Esophagus (tissue), 2 donors: ENCODE data around the gene PDE7B. TPM values are rescaled to one million over a fixed set of nuclear protein-coding genes. Genes with fewer than 3 reads are reported as not detected.
"Not testable (repeated sequence)": the region's sequence is repeated elsewhere in the genome, so short reads cannot be mapped to it uniquely, and the experiment has no call there.

Source experiments
- H3K27ac ChIP-seq, 2 donors: one replicate each; pipeline ENCODE4 v1.5.1; 2013; ENCODE audit warnings: low read depth in 2 of 2, mild to moderate bottlenecking in 2 of 2, inconsistent platforms in 1 of 2, low read length in 1 of 2, moderate library complexity in 1 of 2
- H3K27me3 ChIP-seq, 2 donors: one replicate each; pipeline ENCODE4 v1.6.1; 2013; ENCODE audit warnings: low read length in 2 of 2, control low read depth in 1 of 2, mild to moderate bottlenecking in 1 of 2; ENCODE audit not compliant: insufficient read depth in 2 of 2, control insufficient read depth in 1 of 2
- H3K36me3 ChIP-seq, 2 donors: one replicate each; pipeline ENCODE4 v1.6.1; 2013; ENCODE audit warnings: low read length in 1 of 2; ENCODE audit not compliant: control insufficient read depth in 2 of 2, insufficient read depth in 2 of 2
- H3K4me1 ChIP-seq, 2 donors: one replicate each; pipeline ENCODE4 v1.6.1; 2013; ENCODE audit warnings: low read length in 1 of 2; ENCODE audit not compliant: control insufficient read depth in 2 of 2, insufficient read depth in 2 of 2
- H3K4me3 ChIP-seq, 2 donors: one replicate each; pipeline ENCODE4 v1.5.1; 2013; ENCODE audit warnings: low read length in 2 of 2, mild to moderate bottlenecking in 2 of 2, low read depth in 1 of 2, moderate library complexity in 1 of 2
- H3K9me3 ChIP-seq, 2 donors: one replicate each; pipeline ENCODE4 v1.6.1; 2013; ENCODE audit warnings: mild to moderate bottlenecking in 2 of 2, low read depth in 1 of 2, low read length in 1 of 2, moderate library complexity in 1 of 2; ENCODE audit not compliant: control insufficient read depth in 2 of 2, insufficient read depth in 1 of 2
- WGBS, 2 donors: extraction: QIAGEN DNeasy Blood & Tissue Kit; methylation state at CpG; one replicate each; pipeline ENCODE4 v1.1.7; 2013; 5-methylcytosine and 5-hydroxymethylcytosine counted together
- polyA plus RNA-seq, 2 donors: library from polyadenylated mRNA; stranded (reverse); fragments of 200-250 nt; gene quantifications; one replicate each; pipeline ENCODE4 v1.2.3, GENCODE V29; 2013
- donor health status: healthy with polysubstance abuse.
- donor health status: Bipolar disorder and iron deficiency.

PDE7B gene
- polyA plus RNA-seq, 2 donors = 0.18 to 0.64 TPM

GRCh38 chr6:136092897-136093296 lies 241.4 kb downstream of the PDE7B start:
- Histone ChIP-seq H3K4me1 (peaks cover 0 to 2% of the 10 kb centered on the region in 2 donors), H3K27me3 (no peaks in the 10 kb centered on the region), H3K36me3 (no peaks in the 10 kb centered on the region), H3K27ac (no peak overlapping the region), H3K9me3 (no peaks in the 10 kb centered on the region), H3K4me3 (no peak overlapping the region)
- WGBS, 2 donors = 78% methylated on average over 3 of the region's 3 CpGs

DNA sequence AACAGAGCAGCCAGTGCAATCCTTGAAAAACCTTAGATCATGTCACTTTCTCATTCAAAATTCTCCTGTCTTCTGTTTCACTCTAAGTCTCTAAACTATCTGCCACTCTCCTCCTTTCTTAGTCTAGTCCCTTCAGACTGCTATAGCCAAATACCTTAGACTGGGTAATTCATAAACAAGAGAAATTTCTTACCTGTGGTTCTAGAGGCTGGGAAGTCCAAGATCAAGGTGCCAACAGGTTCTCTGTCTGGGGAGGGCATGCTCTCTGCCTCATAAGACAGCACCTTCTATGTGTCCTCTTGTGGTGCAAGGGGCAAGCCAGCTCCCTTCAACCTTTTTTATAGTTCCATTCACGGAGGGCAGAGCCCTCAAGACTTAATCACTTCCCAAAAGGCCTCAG lies 242.3 kb downstream of the PDE7B start:
- H3K4me1 ChIP-seq = peaks cover 0 to 2% of the 10 kb centered on the region in 2 donors
- no peaks in the 10 kb centered on the region for H3K9me3 ChIP-seq
- H3K36me3 ChIP-seq = no peaks in the 10 kb centered on the region
- no peaks in the 10 kb centered on the region for H3K27me3 ChIP-seq
- no peak overlapping the region for H3K27ac ChIP-seq
- WGBS, 2 donors = 73 to 80% methylated on average over 1 of the region's 1 CpG
- no peak overlapping the region for H3K4me3 ChIP-seq

- no peak overlapping the region for H3K27ac ChIP-seq
- H3K4me3 ChIP-seq = no peak overlapping the region
- no peaks in the 10 kb centered on the region for H3K36me3 ChIP-seq
- H3K27me3 ChIP-seq = no peaks in the 10 kb centered on the region
- H3K4me1 ChIP-seq = peaks cover 0 to 2% of the 10 kb centered on the region in 2 donors
- no peaks in the 10 kb centered on the region for H3K9me3 ChIP-seq
- 92 to 94% methylated on average over 3 of the region's 3 CpGs for WGBS, 2 donors
Observed at GRCh38 chr6:136094812-136095211, 243.3 kb downstream of the PDE7B start.

DNA sequence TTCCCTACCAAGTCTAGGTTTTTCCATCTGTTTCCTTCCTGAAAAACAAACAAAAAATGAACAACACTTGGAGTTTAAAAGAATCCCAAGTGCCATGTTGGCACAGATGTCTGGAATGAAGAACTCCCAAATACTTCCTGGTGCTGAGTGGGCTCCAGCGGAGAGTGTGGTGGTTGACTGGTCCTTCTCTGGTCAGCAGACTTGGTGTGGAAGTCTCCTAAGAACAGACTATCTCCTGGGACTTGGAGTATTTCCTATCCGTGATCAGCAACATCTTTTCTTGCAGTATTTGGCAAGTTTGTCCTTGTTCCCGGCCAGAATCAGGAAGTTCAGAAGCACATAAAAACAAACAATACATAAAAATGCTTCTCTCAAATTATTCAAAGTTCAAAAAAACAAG lies 244.5 kb downstream of the PDE7B start:
- H3K27ac ChIP-seq = no peak overlapping the region
- H3K9me3 ChIP-seq = no peaks in the 10 kb centered on the region
- H3K27me3 ChIP-seq = no peaks in the 10 kb centered on the region
- H3K4me3 ChIP-seq = no peak overlapping the region
- H3K4me1 ChIP-seq = peaks cover 0 to 2% of the 10 kb centered on the region in 2 donors
- no peaks in the 10 kb centered on the region for H3K36me3 ChIP-seq
- 33 to 42% methylated on average over 3 of the region's 3 CpGs for WGBS, 2 donors

GRCh38 chr6:136102991-136103688 lies 251.6 kb downstream of the PDE7B start:
- Histone ChIP-seq H3K4me3 (no peak overlapping the region), H3K4me1 (no peaks in the 10 kb centered on the region), H3K36me3 (no peaks in the 10 kb centered on the region), H3K27ac (peak overlapping the region; percentile 70 to 76), H3K9me3 (no peaks in the 10 kb centered on the region), H3K27me3 (no peaks in the 10 kb centered on the region)
- WGBS, 2 donors = 64 to 65% methylated on average over 7 of the region's 7 CpGs

- Histone ChIP-seq H3K4me3 (no peak overlapping the region), H3K9me3 (no peaks in the 10 kb centered on the region), H3K4me1 (no peaks in the 10 kb centered on the region), H3K27me3 (no peaks in the 10 kb centered on the region), H3K36me3 (no peaks in the 10 kb centered on the region), H3K27ac (peak overlapping the region; percentile 70 to 76)
- 58 to 59% methylated on average over 7 of the region's 7 CpGs for WGBS, 2 donors
Observed at GRCh38 chr6:136103763-136104311, 252.3 kb downstream of the PDE7B start.

GRCh38 chr6:136104556-136104955 lies 253.1 kb downstream of the PDE7B start:
- H3K36me3 ChIP-seq = no peaks in the 10 kb centered on the region
- H3K27me3 ChIP-seq = no peaks in the 10 kb centered on the region
- WGBS, 2 donors = 92 to 93% methylated on average over 2 of the region's 2 CpGs
- H3K9me3 ChIP-seq = no peaks in the 10 kb centered on the region
- no peaks in the 10 kb centered on the region for H3K4me1 ChIP-seq
- H3K4me3 ChIP-seq = no peak overlapping the region
- H3K27ac ChIP-seq = peak overlapping the region in 1 of 2 donors; percentile 70

DNA sequence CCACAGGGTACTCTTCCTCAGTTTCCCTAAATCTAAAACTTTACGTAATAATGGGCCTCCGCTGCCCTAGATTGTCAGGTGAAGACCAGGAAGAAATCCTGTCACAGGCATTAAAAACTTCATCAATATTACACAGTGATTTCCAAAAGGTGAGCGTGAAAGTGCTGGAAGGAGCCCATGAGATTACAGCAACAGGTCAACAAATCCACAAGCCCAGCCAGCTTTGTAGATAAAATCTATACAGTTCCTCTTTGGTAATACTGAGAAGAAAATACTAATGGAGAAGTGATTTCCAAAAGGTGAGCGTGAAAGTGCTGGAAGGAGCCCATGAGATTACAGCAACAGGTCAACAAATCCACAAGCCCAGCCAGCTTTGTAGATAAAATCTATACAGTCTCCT lies 254.3 kb downstream of the PDE7B start:
- H3K27ac ChIP-seq, H3K27me3 ChIP-seq, H3K4me3 ChIP-seq, H3K4me1 ChIP-seq, H3K9me3 ChIP-seq, H3K36me3 ChIP-seq: not testable (repeated sequence)
- 90 to 96% methylated on average over 4 of the region's 4 CpGs for WGBS, 2 donors

DNA sequence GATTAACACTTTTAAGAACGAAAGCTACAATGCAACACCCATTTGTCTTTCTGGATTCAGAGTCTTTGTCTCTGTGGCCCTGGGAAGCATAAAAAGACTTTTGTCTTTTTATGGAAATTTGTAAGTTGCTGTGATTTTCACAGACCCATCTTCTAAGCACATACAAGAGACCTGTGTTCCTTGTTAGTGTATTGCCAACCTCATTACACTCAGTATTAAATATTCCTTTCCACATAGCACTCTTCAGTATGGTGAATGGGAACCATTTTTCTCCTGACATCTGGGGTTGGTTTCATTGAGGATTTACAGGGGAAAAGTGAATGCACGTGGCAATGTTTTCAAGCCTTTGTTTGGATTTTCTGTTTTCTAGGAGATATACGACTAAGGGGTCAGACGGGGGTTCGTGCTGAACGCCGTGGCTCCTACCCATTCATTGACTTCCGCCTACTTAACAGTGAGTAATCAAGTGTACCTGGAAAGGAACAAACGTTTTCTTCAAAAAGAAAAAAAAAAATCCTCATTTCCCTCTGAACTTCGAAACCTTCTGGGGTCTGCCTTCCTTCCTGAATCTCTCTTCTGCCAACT lies 257.0 kb downstream of the PDE7B start:
- Histone ChIP-seq H3K9me3 (no peaks in the 10 kb centered on the region), H3K27me3 (no peaks in the 10 kb centered on the region), H3K27ac (no peak overlapping the region), H3K36me3 (no peaks in the 10 kb centered on the region), H3K4me1 (no peaks in the 10 kb centered on the region), H3K4me3 (no peak overlapping the region)
- WGBS, 2 donors = 61 to 69% methylated on average over 10 of the region's 10 CpGs

DNA sequence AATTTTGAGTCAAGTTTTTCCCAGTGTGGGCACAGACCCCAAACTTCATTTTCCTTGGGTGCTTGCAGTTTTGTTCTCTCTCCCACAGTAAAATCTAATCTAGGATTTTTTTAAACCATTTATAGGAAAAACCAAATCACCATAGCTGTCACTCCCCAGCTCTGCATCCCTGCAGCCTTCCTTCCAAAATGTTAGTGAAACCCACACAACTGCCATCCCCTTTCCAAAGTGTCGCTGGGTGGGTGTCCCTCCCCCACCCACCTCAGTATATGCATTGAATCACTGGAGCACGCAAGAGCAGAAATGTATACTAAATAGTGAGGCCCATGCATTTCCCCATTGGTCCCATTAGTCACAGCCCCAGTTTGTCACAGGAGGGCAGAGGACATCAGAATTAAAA lies 260.3 kb downstream of the PDE7B start:
- 84 to 90% methylated on average over 2 of the region's 2 CpGs for WGBS, 2 donors
- Histone ChIP-seq H3K27ac (no peak overlapping the region), H3K4me3 (no peak overlapping the region), H3K36me3 (no peaks in the 10 kb centered on the region), H3K4me1 (peaks cover 3 to 7% of the 10 kb centered on the region in 2 donors), H3K9me3 (no peaks in the 10 kb centered on the region), H3K27me3 (no peaks in the 10 kb centered on the region)
